Subcutaneous abdominal adipose tissue (tissue), 5 donors: ENCODE data around the gene ATRAID.

Source experiments
- H3K27ac ChIP-seq: one replicate; pipeline ENCODE4 v1.7.0; 2013; ENCODE audit warnings: low read depth, mild to moderate bottlenecking, inconsistent platforms, low read length, moderate library complexity
- H3K27me3 ChIP-seq, 5 donors: one replicate each; pipeline ENCODE4 v1.7.0; 2013; ENCODE audit warnings: low read length in 5 of 5, inconsistent platforms in 1 of 5; ENCODE audit not compliant: control insufficient read depth in 5 of 5, insufficient read depth in 4 of 5
- H3K36me3 ChIP-seq, 5 donors: one replicate each; pipeline ENCODE4 v1.7.0; 2013; ENCODE audit warnings: low read length in 5 of 5; ENCODE audit not compliant: control insufficient read depth in 5 of 5, insufficient read depth in 5 of 5
- H3K4me1 ChIP-seq, 5 donors: one replicate each; pipeline ENCODE4 v1.7.0; 2013; ENCODE audit warnings: low read length in 5 of 5, mild to moderate bottlenecking in 3 of 5, moderate library complexity in 1 of 5; ENCODE audit not compliant: control insufficient read depth in 5 of 5, insufficient read depth in 5 of 5
- H3K4me3 ChIP-seq, 5 donors: one replicate each; pipeline ENCODE4 v1.7.0; 2013; ENCODE audit warnings: low read length in 5 of 5, low read depth in 1 of 5
- H3K9ac ChIP-seq, 5 donors: one replicate each; pipeline ENCODE4 v1.7.0; 2013; ENCODE audit warnings: low read length in 5 of 5, mild to moderate bottlenecking in 4 of 5, moderate library complexity in 3 of 5
- H3K9me3 ChIP-seq, 5 donors: one replicate each; pipeline ENCODE4 v1.7.0; 2013; ENCODE audit warnings: low read length in 5 of 5; ENCODE audit not compliant: control insufficient read depth in 5 of 5
- donor health status: healthy.
- donor health status: healthy.
- donor health status: healthy.
- donor health status: healthy.
- donor health status: healthy.

The ATRAID gene

GRCh38 chr2:27236626-27237025, 24.8 kb downstream of the ATRAID start:
- H3K27me3 ChIP-seq: no peaks in the 10 kb centered on the region
- peaks cover 4 to 100% (median 98%) of the 10 kb centered on the region in 5 donors for H3K36me3 ChIP-seq
- no peak overlapping the region for H3K9ac ChIP-seq
- H3K27ac ChIP-seq: no peak overlapping the region
- no peaks in the 10 kb centered on the region for H3K9me3 ChIP-seq
- peaks cover 0 to 2% (median 0%) of the 10 kb centered on the region in 5 donors for H3K4me1 ChIP-seq
- no peak overlapping the region for H3K4me3 ChIP-seq

GRCh38 chr2:27237341-27237945, 25.6 kb downstream of the ATRAID start:
- Histone ChIP-seq H3K4me3 (no peak overlapping the region), H3K4me1 (peaks cover 0 to 2% (median 0%) of the 10 kb centered on the region in 5 donors), H3K27ac (no peak overlapping the region), H3K9me3 (no peaks in the 10 kb centered on the region), H3K9ac (no peak overlapping the region), H3K27me3 (no peaks in the 10 kb centered on the region), H3K36me3 (peaks cover 3 to 100% (median 98%) of the 10 kb centered on the region in 5 donors)

GRCh38 chr2:27238976-27239375, 27.1 kb downstream of the ATRAID start:
- Histone ChIP-seq H3K27me3 (no peaks in the 10 kb centered on the region), H3K4me1 (peaks cover 0 to 2% (median 0%) of the 10 kb centered on the region in 5 donors), H3K9me3 (no peaks in the 10 kb centered on the region), H3K4me3 (no peak overlapping the region), H3K27ac (no peak overlapping the region), H3K9ac (no peak overlapping the region), H3K36me3 (peaks cover 3 to 100% (median 98%) of the 10 kb centered on the region in 5 donors)

GRCh38 chr2:27240406-27240805, 28.6 kb downstream of the ATRAID start:
- H3K4me1 ChIP-seq: peaks cover 0 to 2% (median 0%) of the 10 kb centered on the region in 5 donors
- no peak overlapping the region for H3K27ac ChIP-seq
- no peaks in the 10 kb centered on the region for H3K9me3 ChIP-seq
- no peak overlapping the region for H3K9ac ChIP-seq
- H3K4me3 ChIP-seq: no peak overlapping the region
- H3K36me3 ChIP-seq: peaks cover 0 to 92% (median 90%) of the 10 kb centered on the region in 5 donors
- no peaks in the 10 kb centered on the region for H3K27me3 ChIP-seq

DNA sequence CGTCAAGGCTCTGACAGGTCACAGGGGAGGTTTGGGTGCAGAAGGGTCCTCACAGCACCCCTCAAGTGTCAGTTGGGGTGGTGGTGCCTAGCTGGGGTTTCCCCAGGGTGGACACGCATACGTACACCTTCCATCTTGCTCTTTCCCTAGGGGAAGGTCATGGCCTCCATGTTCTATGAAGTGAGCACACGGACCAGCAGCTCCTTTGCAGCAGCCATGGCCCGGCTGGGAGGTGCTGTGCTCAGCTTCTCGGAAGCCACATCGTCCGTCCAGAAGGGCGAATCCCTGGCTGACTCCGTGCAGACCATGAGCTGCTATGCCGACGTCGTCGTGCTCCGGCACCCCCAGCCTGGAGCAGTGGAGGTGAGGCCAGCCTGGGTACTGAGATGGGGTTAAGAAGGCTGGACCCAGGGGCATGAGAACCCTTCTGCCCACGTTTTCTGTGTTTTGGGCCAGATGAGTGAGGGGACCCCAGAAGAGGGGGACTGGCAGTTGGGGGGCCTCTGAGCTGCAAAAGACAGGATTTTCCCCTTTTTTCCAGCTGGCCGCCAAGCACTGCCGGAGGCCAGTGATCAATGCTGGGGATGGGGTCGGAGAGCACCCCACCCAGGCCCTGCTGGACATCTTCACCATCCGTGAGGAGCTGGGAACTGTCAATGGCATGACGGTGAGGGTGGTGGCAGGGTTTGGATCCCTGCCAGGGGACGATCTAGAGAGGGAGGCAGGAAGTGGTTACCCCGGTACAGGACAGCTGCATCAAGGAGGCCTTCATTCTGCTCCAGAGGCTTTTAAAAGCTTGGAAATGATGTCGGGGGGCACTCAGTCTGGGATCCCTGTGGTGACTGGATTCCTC, 30.1 kb downstream of the ATRAID start:
- H3K36me3 ChIP-seq: peaks cover 0 to 76% (median 75%) of the 10 kb centered on the region in 5 donors
- H3K9ac ChIP-seq: no peak overlapping the region
- no peaks in the 10 kb centered on the region for H3K27me3 ChIP-seq

GRCh38 chr2:27242614-27242951, 30.7 kb downstream of the ATRAID start:
- Histone ChIP-seq H3K4me3 (no peak overlapping the region), H3K27ac (no peak overlapping the region), H3K9ac (no peak overlapping the region), H3K27me3 (no peaks in the 10 kb centered on the region), H3K36me3 (peaks cover 0 to 70% (median 69%) of the 10 kb centered on the region in 5 donors), H3K4me1 (peaks cover 0 to 2% (median 0%) of the 10 kb centered on the region in 5 donors), H3K9me3 (no peaks in the 10 kb centered on the region)

More for the DNA sequence above, 30.1 kb downstream of the ATRAID start:
- H3K4me1 ChIP-seq: peaks cover 0 to 2% (median 0%) of the 10 kb centered on the region in 5 donors
- no peak overlapping the region for H3K4me3 ChIP-seq
- H3K9me3 ChIP-seq: no peaks in the 10 kb centered on the region
- H3K27ac ChIP-seq: no peak overlapping the region

DNA sequence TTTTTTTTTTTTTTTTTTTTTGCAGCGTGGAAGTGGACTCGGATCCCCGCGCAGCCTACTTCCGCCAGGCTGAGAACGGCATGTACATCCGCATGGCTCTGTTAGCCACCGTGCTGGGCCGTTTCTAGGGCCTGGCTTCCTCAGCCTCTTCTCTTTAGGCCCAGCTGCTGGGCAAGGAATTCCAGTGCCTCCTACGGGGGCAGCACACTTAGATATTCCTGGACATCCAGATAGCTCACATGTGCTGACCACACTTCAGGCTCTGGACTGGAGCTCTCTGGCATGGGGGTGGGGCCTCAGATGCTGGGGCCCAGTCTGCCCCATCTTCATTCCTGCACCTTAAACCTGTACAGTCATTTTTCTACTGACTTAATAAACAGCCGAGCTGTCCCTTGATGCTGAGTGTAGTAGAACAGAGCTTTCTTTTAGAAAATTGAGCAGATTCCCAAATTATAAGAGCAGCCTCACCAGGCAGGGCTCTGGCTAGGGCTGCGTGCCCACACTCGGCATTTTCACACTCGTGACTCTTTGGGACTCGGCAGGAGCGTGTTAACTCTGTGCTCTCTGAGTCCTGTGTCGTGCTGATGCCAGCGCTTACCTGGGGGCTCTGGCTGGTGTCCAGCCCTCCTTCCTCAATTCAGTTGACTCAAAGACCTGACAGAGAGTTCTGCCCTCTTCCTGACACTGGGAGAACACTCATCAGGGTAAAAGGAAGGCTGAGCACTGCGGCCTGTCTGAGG, 31.7 kb downstream of the ATRAID start:
- H3K27ac ChIP-seq: no peak overlapping the region
- no peaks in the 10 kb centered on the region for H3K9me3 ChIP-seq
- H3K27me3 ChIP-seq: no peaks in the 10 kb centered on the region
- no peak overlapping the region for H3K4me3 ChIP-seq
- no peak overlapping the region for H3K9ac ChIP-seq
- peaks cover 0 to 61% (median 59%) of the 10 kb centered on the region in 5 donors for H3K36me3 ChIP-seq
- no peaks in the 10 kb centered on the region for H3K4me1 ChIP-seq

GRCh38 chr2:27245116-27245515, 33.3 kb downstream of the ATRAID start:
- no peak overlapping the region for H3K4me3 ChIP-seq
- no peak overlapping the region for H3K27ac ChIP-seq
- H3K4me1 ChIP-seq: peaks cover 0 to 1% (median 0%) of the 10 kb centered on the region in 5 donors
- no peak overlapping the region for H3K9ac ChIP-seq
- H3K27me3 ChIP-seq: peaks cover 5 to 11% (median 10%) of the 10 kb centered on the region in 5 donors
- H3K36me3 ChIP-seq: peaks cover 0 to 46% (median 45%) of the 10 kb centered on the region in 5 donors
- H3K9me3 ChIP-seq: no peaks in the 10 kb centered on the region

- peaks cover 0 to 6% (median 0%) of the 10 kb centered on the region in 5 donors for H3K4me1 ChIP-seq
- no peak overlapping the region for H3K27ac ChIP-seq
- H3K36me3 ChIP-seq: peaks cover 0 to 40% (median 40%) of the 10 kb centered on the region in 5 donors
- H3K9ac ChIP-seq: no peak overlapping the region
- H3K27me3 ChIP-seq: peaks cover 6 to 16% (median 14%) of the 10 kb centered on the region in 5 donors
- H3K9me3 ChIP-seq: no peaks in the 10 kb centered on the region
- no peak overlapping the region for H3K4me3 ChIP-seq
Observed at GRCh38 chr2:27245626-27246025, 33.8 kb downstream of the ATRAID start.
